B cell (primary cell): ENCODE data around the gene TSPAN5. TPM values are rescaled to one million over a fixed set of nuclear protein-coding genes. Genes with fewer than 3 reads are reported as not detected.

Experiments used
- ATAC-seq: fragments of 200-7000 bp; cut with Tn5 transposase; one replicate; pipeline ENCODE4 v1.10.0; 2021; ENCODE audit warnings: low read depth, mild to moderate bottlenecking, moderate number of reproducible peaks, moderate library complexity
- CTCF ChIA-PET: fragments of 350-600 bp; sonication (Branson Sonifier 250); formaldehyde crosslinking; loops from one replicate; lab custom pipeline; 2021; ENCODE audit warnings: antibody characterized with exemption, inconsistent platforms; lab: Charles Lee
- POLR2A ChIA-PET: fragments of 350-600 bp; sonication (Branson Sonifier 250); formaldehyde crosslinking; loops from one replicate; lab custom pipeline; 2021; ENCODE audit warnings: antibody characterized with exemption; lab: Charles Lee
- DNase-seq: peaks from one replicate; pipeline ENCODE4 v3.0.0; 2013
- H2AFZ ChIP-seq: 2 replicates; pipeline ENCODE4 v1.6.1; 2012; ENCODE audit warnings: mild to moderate bottlenecking, low read depth, low read length; ENCODE audit not compliant: insufficient read depth, poor library complexity, severe bottlenecking
- H3K27ac ChIP-seq, 2 donors: 1 replicate in 1 of 2; 2 replicates in 1 of 2; pipeline ENCODE4 v1.5.1; 2012 to 2013; ENCODE audit warnings: low read length in 2 of 2, mild to moderate bottlenecking in 2 of 2, moderate library complexity in 1 of 2
- H3K27me3 ChIP-seq, 4 experiments: fragments of 200-600 bp in 1 of 4; sonication (generic) in 1 of 4; replicated peaks in 1 of 4; 1 replicate in 2 of 4; 2 replicates in 2 of 4; pipeline versions ENCODE4 v1.6.1 to v1.7.0; 2013 to 2016; ENCODE audit warnings: low read length in 3 of 4, mild to moderate bottlenecking in 2 of 4, mixed read lengths in 1 of 4, moderate library complexity in 1 of 4; ENCODE audit not compliant: insufficient read depth in 4 of 4, control insufficient read depth in 3 of 4; ENCODE audit errors: control extremely low read depth in 1 of 4
- H3K36me3 ChIP-seq, 2 experiments: replicated peaks in 1 of 2; 1 replicate in 1 of 2; 2 replicates in 1 of 2; pipeline versions ENCODE4 v1.6.1 to v1.7.1; 2013; ENCODE audit warnings: low read length in 1 of 2; ENCODE audit not compliant: insufficient read depth in 2 of 2, control insufficient read depth in 1 of 2; ENCODE audit errors: control extremely low read depth in 1 of 2, extremely low read depth in 1 of 2
- H3K4me1 ChIP-seq, 2 donors: fragments of 200-600 bp in 1 of 2; sonication (generic) in 1 of 2; 1 replicate in 1 of 2; 2 replicates in 1 of 2; pipeline versions ENCODE4 v1.5.1 to v1.6.1; 2013 to 2017; ENCODE audit warnings: low read length in 2 of 2; ENCODE audit not compliant: control insufficient read depth in 2 of 2, insufficient read depth in 2 of 2
- H3K4me2 ChIP-seq: replicated peaks from 2 replicates; pipeline ENCODE3; 2012; ENCODE audit warnings: mild to moderate bottlenecking, low read depth, low read length; ENCODE audit not compliant: poor library complexity, severe bottlenecking
- H3K4me3 ChIP-seq, 5 experiments: fragments of 200-600 bp in 1 of 5; sonication (generic) in 1 of 5; 1 replicate in 3 of 5; 2 replicates in 2 of 5; pipeline versions ENCODE4 v1.5.1 to v1.7.0; 2011 to 2016; ENCODE audit warnings: low read length in 4 of 5, mild to moderate bottlenecking in 4 of 5, low read depth in 2 of 5, control low read depth in 1 of 5, moderate library complexity in 1 of 5; ENCODE audit not compliant: insufficient read depth in 1 of 5; ENCODE audit errors: control extremely low read depth in 1 of 5, extremely low read depth in 1 of 5
- H3K79me2 ChIP-seq: fragments of 200-600 bp; sonication (generic); one replicate; pipeline ENCODE4 v1.6.0; 2016; ENCODE audit warnings: low read length; ENCODE audit not compliant: control insufficient read depth, insufficient read depth
- H3K9ac ChIP-seq: fragments of 200-600 bp; sonication (generic); 2 replicates; pipeline ENCODE4 v1.6.1; 2017; ENCODE audit warnings: mild to moderate bottlenecking, low read length, moderate library complexity
- H3K9me3 ChIP-seq, 3 donors: one replicate each; pipeline versions ENCODE4 v1.6.1 to v1.7.1; 2013; ENCODE audit warnings: low read length in 2 of 3; ENCODE audit not compliant: control insufficient read depth in 2 of 3, insufficient read depth in 1 of 3; ENCODE audit errors: control extremely low read depth in 1 of 3
- H4K20me1 ChIP-seq: 2 replicates; pipeline ENCODE4 v1.6.0; 2012; ENCODE audit warnings: mild to moderate bottlenecking, low read length; ENCODE audit not compliant: insufficient read depth, control insufficient read depth, poor library complexity, severe bottlenecking
- H3K27ac Mint-ChIP-seq: one replicate; pipeline ENCODE4 v1.8.0; 2021; ENCODE audit warnings: mixed read lengths
- H3K27me3 Mint-ChIP-seq: one replicate; pipeline ENCODE4 v1.8.0; 2021; ENCODE audit warnings: mixed read lengths
- H3K4me1 Mint-ChIP-seq: one replicate; pipeline ENCODE4 v1.8.0; 2021; ENCODE audit warnings: mixed read lengths
- H3K4me3 Mint-ChIP-seq: one replicate; pipeline ENCODE4 v1.8.0; 2021; ENCODE audit warnings: mixed read lengths
- H3K9me3 Mint-ChIP-seq: one replicate; pipeline ENCODE4 v1.8.0; 2022; ENCODE audit warnings: mixed read lengths; ENCODE audit not compliant: insufficient read depth
- EZH2 ChIP-seq: IDR thresholded peaks from 2 replicates; pipeline ENCODE4 v1.6.1; 2012; ENCODE audit warnings: borderline replicate concordance, low read depth, mild to moderate bottlenecking, moderate library complexity, low read length; ENCODE audit not compliant: insufficient read depth, poor library complexity, severe bottlenecking
- WGBS: methylation state at CpG from one replicate; pipeline ENCODE4 v1.1.5; 2013; ENCODE audit warnings: missing lambda C conversion rate; ENCODE audit not compliant: insufficient coverage; 5-methylcytosine and 5-hydroxymethylcytosine counted together
- intact Hi-C: fragments of 100-400 bp; cut with micrococcal nuclease; formaldehyde crosslinking; loops from one replicate; pipeline ENCODE4 v1.10.0; 2022
- polyA plus RNA-seq: library from polyadenylated mRNA; depleted of rRNA; stranded (reverse); fragments of >200 nt; gene quantifications from 2 replicates; pipeline ENCODE4 v1.2.3, GENCODE V29; 2012
- total RNA-seq, 2 donors: library from RNA; stranded (reverse); fragments of 120-200 nt in 1 of 2; gene quantifications; 1 replicate in 1 of 2; 2 replicates in 1 of 2; pipeline versions ENCODE4 v1.2.3 to v1.2.4, GENCODE V29; 2013 to 2022
- TF ChIP-seq, protein P1 (sequence below): fragments of 200-600 bp; IDR thresholded peaks from one replicate; pipeline ENCODE4 v1.8.0; 2022; ENCODE audit warnings: antibody characterized with exemption, mild to moderate bottlenecking

TSPAN5 gene
- total and polyA plus RNA-seq, 2 donors (not counting 1 experiment from before 2014, with no cell fraction given) = 2.6 to 5.3 TPM

- H3K4me1 Mint-ChIP-seq = peaks cover 2% of the 10 kb centered on the region
- Histone ChIP-seq H3K36me3 (no peaks in the 10 kb centered on the region), H3K9me3 (no peaks in the 10 kb centered on the region), H3K27ac (no peak overlapping the region), H3K9ac (no peak overlapping the region), H2AFZ (no peak overlapping the region), H3K4me3 (no peak overlapping the region), H4K20me1 (no peaks in the 10 kb centered on the region), H3K27me3 (no peaks in the 10 kb centered on the region), H3K79me2 (no peaks in the 10 kb centered on the region), H3K4me1 (no peaks in the 10 kb centered on the region), H3K4me2 (no peak overlapping the region)
- intact Hi-C loops = no loop called here
- ChIA-PET POLR2A (no interaction called here), CTCF (no interaction called here)
- WGBS = no CpG with 5 or more reads among the region's 2 CpGs
- DNase-seq = no peak
- H3K27me3 Mint-ChIP-seq = peaks cover 6% of the 10 kb centered on the region
- no peak for ATAC-seq
- H3K4me3 Mint-ChIP-seq = no peak overlapping the region
- TF ChIP-seq, protein P1, sequence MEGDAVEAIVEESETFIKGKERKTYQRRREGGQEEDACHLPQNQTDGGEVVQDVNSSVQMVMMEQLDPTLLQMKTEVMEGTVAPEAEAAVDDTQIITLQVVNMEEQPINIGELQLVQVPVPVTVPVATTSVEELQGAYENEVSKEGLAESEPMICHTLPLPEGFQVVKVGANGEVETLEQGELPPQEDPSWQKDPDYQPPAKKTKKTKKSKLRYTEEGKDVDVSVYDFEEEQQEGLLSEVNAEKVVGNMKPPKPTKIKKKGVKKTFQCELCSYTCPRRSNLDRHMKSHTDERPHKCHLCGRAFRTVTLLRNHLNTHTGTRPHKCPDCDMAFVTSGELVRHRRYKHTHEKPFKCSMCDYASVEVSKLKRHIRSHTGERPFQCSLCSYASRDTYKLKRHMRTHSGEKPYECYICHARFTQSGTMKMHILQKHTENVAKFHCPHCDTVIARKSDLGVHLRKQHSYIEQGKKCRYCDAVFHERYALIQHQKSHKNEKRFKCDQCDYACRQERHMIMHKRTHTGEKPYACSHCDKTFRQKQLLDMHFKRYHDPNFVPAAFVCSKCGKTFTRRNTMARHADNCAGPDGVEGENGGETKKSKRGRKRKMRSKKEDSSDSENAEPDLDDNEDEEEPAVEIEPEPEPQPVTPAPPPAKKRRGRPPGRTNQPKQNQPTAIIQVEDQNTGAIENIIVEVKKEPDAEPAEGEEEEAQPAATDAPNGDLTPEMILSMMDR = no peak
- TF ChIP-seq EZH2 = no peak
- no peak overlapping the region for H3K27ac Mint-ChIP-seq
- H3K9me3 Mint-ChIP-seq = no peaks in the 10 kb centered on the region
Measured at GRCh38 chr4:98682719-98683118, 24.3 kb upstream of the TSPAN5 start.

GRCh38 chr4:98680806-98681205 lies 22.4 kb upstream of the TSPAN5 start:
- H4K20me1 ChIP-seq = no peaks in the 10 kb centered on the region
- no peak overlapping the region for H3K4me2 ChIP-seq
- Mint-ChIP-seq H3K27ac (no peak overlapping the region), H3K9me3 (no peaks in the 10 kb centered on the region), H3K27me3 (peaks cover 7% of the 10 kb centered on the region), H3K4me1 (peaks cover 2% of the 10 kb centered on the region), H3K4me3 (no peak overlapping the region)
- H3K4me1 ChIP-seq = no peaks in the 10 kb centered on the region
- H3K79me2 ChIP-seq = no peaks in the 10 kb centered on the region
- H3K27ac ChIP-seq = no peak overlapping the region
- no peak for ATAC-seq
- H2AFZ ChIP-seq = no peak overlapping the region
- intact Hi-C loops = no loop called here
- TF ChIP-seq, protein P1 = no peak
- no peak for TF ChIP-seq EZH2
- CTCF ChIA-PET = no interaction called here
- POLR2A ChIA-PET = no interaction called here
- H3K4me3 ChIP-seq = no peak overlapping the region
- no peak overlapping the region for H3K9ac ChIP-seq
- H3K9me3 ChIP-seq = no peaks in the 10 kb centered on the region
- DNase-seq = no peak
- no peaks in the 10 kb centered on the region for H3K36me3 ChIP-seq
- H3K27me3 ChIP-seq = no peaks in the 10 kb centered on the region
